H1 (cell line): ENCODE results near the gene POU2AF3. TPM values are rescaled to one million over a fixed set of nuclear protein-coding genes. Genes with fewer than 3 reads are reported as not detected.

Experiments
- CTCF ChIA-PET: fragments of 300-600 bp; sonication (Branson Sonifier 250); formaldehyde crosslinking; loops from one replicate; lab custom pipeline; 2021; ENCODE audit not compliant: partially characterized antibody; lab: Charles Lee
- POLR2A ChIA-PET: fragments of 300-600 bp; sonication (Branson Sonifier 250); formaldehyde crosslinking; loops from one replicate; lab custom pipeline; 2021; ENCODE audit warnings: inconsistent platforms; ENCODE audit not compliant: partially characterized antibody; lab: Charles Lee
- DNase-seq, 2 experiments: peaks; one replicate each; pipeline versions ENCODE4 v3.0.0 to v3.0.0-alpha.2; 2010 to 2022; ENCODE audit warnings: low spot score in 2 of 2, low read depth in 1 of 2, mixed read lengths in 1 of 2
- FAIRE-seq: peaks from 2 replicates; lab custom pipeline; 2011; peaks lifted over from hg19 to GRCh38; lab: Jason Lieb, UNC
- H2AFZ ChIP-seq: 2 replicates; pipeline ENCODE4 v1.8.1; 2012; ENCODE audit warnings: low read length, inconsistent platforms
- H2AK5ac ChIP-seq: 2 replicates; pipeline ENCODE4 v1.6.1; 2013; ENCODE audit warnings: low read depth, low read length
- H2BK120ac ChIP-seq: replicated peaks from 2 replicates; pipeline ENCODE3; 2013; ENCODE audit warnings: low read depth, low read length, inconsistent platforms
- H2BK12ac ChIP-seq: 2 replicates; pipeline ENCODE4 v1.6.1; 2013; ENCODE audit warnings: low read depth, low read length
- H2BK15ac ChIP-seq: 2 replicates; pipeline ENCODE4 v1.6.1; 2013; ENCODE audit warnings: low read length
- H2BK20ac ChIP-seq: 2 replicates; pipeline ENCODE4 v1.6.1; 2013; ENCODE audit warnings: low read length
- H2BK5ac ChIP-seq: 2 replicates; pipeline ENCODE4 v1.6.1; 2013; ENCODE audit warnings: low read depth, low read length
- H3K14ac ChIP-seq: 2 replicates; pipeline ENCODE4 v1.6.1; 2013; ENCODE audit warnings: inconsistent platforms; ENCODE audit not compliant: insufficient read length
- H3K18ac ChIP-seq: 2 replicates; pipeline ENCODE4 v1.6.1; 2013; ENCODE audit warnings: low read length; ENCODE audit errors: extremely low read depth
- H3K23ac ChIP-seq: 2 replicates; pipeline ENCODE4 v1.6.1; 2013; ENCODE audit warnings: inconsistent platforms; ENCODE audit not compliant: insufficient read length
- H3K23me2 ChIP-seq: 2 replicates; pipeline ENCODE4 v1.6.1; 2013; ENCODE audit warnings: low read depth, low read length
- H3K27ac ChIP-seq: 2 replicates; pipeline ENCODE4 v1.6.1; 2011; ENCODE audit warnings: low read depth, low read length, inconsistent platforms
- H3K27me3 ChIP-seq, 4 experiments: replicated peaks in 1 of 4; 1 replicate in 1 of 4; 2 replicates in 3 of 4; pipeline versions ENCODE4 v1.6.1 to v1.8.1; 2011 to 2013; ENCODE audit warnings: low read length in 3 of 4, mild to moderate bottlenecking in 3 of 4, inconsistent platforms in 2 of 4, mixed read lengths in 2 of 4, moderate library complexity in 1 of 4; ENCODE audit not compliant: control insufficient read depth in 3 of 4, insufficient read depth in 3 of 4; ENCODE audit errors: extremely low read depth in 1 of 4
- H3K36me3 ChIP-seq, 4 experiments: 2 replicates each; pipeline versions ENCODE4 v1.6.1 to v1.8.1; 2011 to 2013; ENCODE audit warnings: mild to moderate bottlenecking in 4 of 4, low read length in 3 of 4, moderate library complexity in 2 of 4, control low read depth in 1 of 4, inconsistent platforms in 1 of 4; ENCODE audit not compliant: insufficient read depth in 4 of 4, control insufficient read depth in 2 of 4
- H3K4ac ChIP-seq: replicated peaks from 2 replicates; pipeline ENCODE3; 2013; ENCODE audit warnings: low read length, low read depth, mixed read lengths, inconsistent platforms; ENCODE audit not compliant: insufficient read length
- H3K4me1 ChIP-seq, 4 experiments: replicated peaks in 1 of 4; 1 replicate in 1 of 4; 2 replicates in 3 of 4; pipeline versions ENCODE4 v1.6.1 to v1.8.1; 2011 to 2013; ENCODE audit warnings: low read length in 3 of 4, inconsistent platforms in 2 of 4, mixed read lengths in 1 of 4; ENCODE audit not compliant: insufficient read depth in 4 of 4, control insufficient read depth in 3 of 4
- H3K4me2 ChIP-seq, 2 experiments: 2 replicates each; pipeline versions ENCODE4 v1.6.1 to v1.8.1; 2011 to 2013; ENCODE audit warnings: low read depth in 2 of 2, low read length in 2 of 2, control low read depth in 1 of 2, inconsistent platforms in 1 of 2, mild to moderate bottlenecking in 1 of 2; ENCODE audit not compliant: insufficient read depth in 1 of 2
- H3K4me3 ChIP-seq, 4 experiments: fragments of 200-600, 300-600 bp in 1 of 4; sonication (generic), shearing (Covaris generic), sonication (Bioruptor Twin) in 1 of 4; 2 replicates each; pipeline versions ENCODE4 v1.5.1 to v1.8.1; 2011 to 2016; ENCODE audit warnings: low read length in 4 of 4, low read depth in 3 of 4, control low read depth in 2 of 4, inconsistent platforms in 2 of 4, mild to moderate bottlenecking in 2 of 4, mixed read lengths in 1 of 4, moderate library complexity in 1 of 4; ENCODE audit not compliant: insufficient read depth in 2 of 4; ENCODE audit errors: extremely low read depth in 1 of 4
- H3K56ac ChIP-seq: replicated peaks from 2 replicates; pipeline ENCODE3; 2013; ENCODE audit warnings: low read depth, mild to moderate bottlenecking, mixed read lengths, low read length, inconsistent platforms; ENCODE audit not compliant: insufficient read length
- H3K79me1 ChIP-seq: 2 replicates; pipeline ENCODE4 v1.6.1; 2013; ENCODE audit warnings: low read depth, low read length, control low read depth
- H3K79me2 ChIP-seq, 2 experiments: 2 replicates each; pipeline versions ENCODE4 v1.6.1 to v1.8.1; 2012 to 2013; ENCODE audit warnings: low read length in 2 of 2, mild to moderate bottlenecking in 2 of 2, inconsistent platforms in 1 of 2; ENCODE audit not compliant: insufficient read depth in 2 of 2, control insufficient read depth in 1 of 2
- H3K9ac ChIP-seq, 4 experiments: replicated peaks in 1 of 4; 1 replicate in 1 of 4; 2 replicates in 3 of 4; pipeline versions ENCODE4 v1.6.1 to v1.8.1; 2011 to 2013; ENCODE audit warnings: low read depth in 3 of 4, low read length in 3 of 4, control low read depth in 2 of 4, mild to moderate bottlenecking in 2 of 4, moderate library complexity in 2 of 4, inconsistent platforms in 1 of 4; ENCODE audit errors: extremely low read depth in 1 of 4
- H3K9me3 ChIP-seq, 2 experiments: 2 replicates each; pipeline versions ENCODE4 v1.6.1 to v1.8.1; 2012 to 2013; ENCODE audit warnings: mild to moderate bottlenecking in 2 of 2, moderate library complexity in 2 of 2, control low read depth in 1 of 2, inconsistent platforms in 1 of 2, low read depth in 1 of 2, low read length in 1 of 2, mixed read lengths in 1 of 2; ENCODE audit not compliant: insufficient read depth in 2 of 2
- H4K20me1 ChIP-seq, 2 experiments: replicated peaks in 1 of 2; 2 replicates each; pipeline versions ENCODE3 to v1.8.1; 2011 to 2013; ENCODE audit warnings: inconsistent platforms in 2 of 2, low read length in 2 of 2, mild to moderate bottlenecking in 1 of 2; ENCODE audit not compliant: insufficient read depth in 2 of 2, control insufficient read depth in 1 of 2
- H4K5ac ChIP-seq: 2 replicates; pipeline ENCODE4 v1.6.1; 2013; ENCODE audit warnings: low read length, low read depth, mixed read lengths, inconsistent platforms; ENCODE audit not compliant: insufficient read length
- H4K8ac ChIP-seq: 2 replicates; pipeline ENCODE4 v1.8.0; 2013; ENCODE audit warnings: mild to moderate bottlenecking, moderate library complexity, low read length, inconsistent platforms; ENCODE audit not compliant: insufficient read depth; ENCODE audit errors: extremely low read depth
- H4K91ac ChIP-seq: replicated peaks from 2 replicates; pipeline ENCODE3; 2013; ENCODE audit warnings: low read length, mixed read lengths, inconsistent platforms; ENCODE audit not compliant: insufficient read length
- ATF3 ChIP-seq: IDR thresholded peaks from 2 replicates; pipeline ENCODE4 v1.6.1; 2011; ENCODE audit warnings: low read depth, mild to moderate bottlenecking, low read length; ENCODE audit not compliant: insufficient read depth
- BACH1 ChIP-seq: IDR thresholded peaks from 2 replicates; pipeline ENCODE4 v1.6.1; 2012; ENCODE audit warnings: low read length, improper control_type of control experiment
- CHD2 ChIP-seq: IDR thresholded peaks from 2 replicates; pipeline ENCODE4 v1.6.1; 2012; ENCODE audit warnings: low read length, improper control_type of control experiment
- EP300 ChIP-seq, 2 experiments: IDR thresholded peaks; 1 replicate in 1 of 2; 2 replicates in 1 of 2; pipeline ENCODE4 v1.6.1; 2011 to 2012; ENCODE audit warnings: low read depth in 2 of 2, low read length in 2 of 2, mild to moderate bottlenecking in 2 of 2, borderline replicate concordance in 1 of 2, inconsistent platforms in 1 of 2, moderate library complexity in 1 of 2
- FOSL1 ChIP-seq: IDR thresholded peaks from 2 replicates; pipeline ENCODE4 v1.6.1; 2011; ENCODE audit warnings: mild to moderate bottlenecking, low read depth, low read length, moderate library complexity; ENCODE audit not compliant: insufficient read depth
- MAFK ChIP-seq: IDR thresholded peaks from 2 replicates; pipeline ENCODE4 v1.6.1; 2012; ENCODE audit warnings: low read depth, mild to moderate bottlenecking, improper control_type of control experiment, low read length
- NANOG ChIP-seq: IDR thresholded peaks from 2 replicates; pipeline ENCODE4 v1.6.1; 2011; ENCODE audit warnings: low read length, low read depth, mild to moderate bottlenecking, inconsistent platforms; ENCODE audit not compliant: insufficient read depth, poor library complexity, severe bottlenecking
- PHF8 ChIP-seq: fragments of 200-600 bp; sonication (generic); conservative IDR thresholded peaks from 2 replicates; pipeline ENCODE4 v1.7.1; 2012; ENCODE audit warnings: low read depth, mild to moderate bottlenecking, inconsistent platforms, low read length, moderate library complexity
- RXRA ChIP-seq: IDR thresholded peaks from 2 replicates; pipeline ENCODE4 v1.6.1; 2011; ENCODE audit warnings: low read depth, mild to moderate bottlenecking, low read length, moderate library complexity; ENCODE audit not compliant: insufficient read depth
- SIX5 ChIP-seq: IDR thresholded peaks from 2 replicates; pipeline ENCODE4 v1.6.1; 2011; ENCODE audit warnings: mild to moderate bottlenecking, low read depth, low read length
- SP2 ChIP-seq: IDR thresholded peaks from 2 replicates; pipeline ENCODE4 v1.6.1; 2012; ENCODE audit warnings: mild to moderate bottlenecking, low read length, inconsistent platforms
- TAF1 ChIP-seq: IDR thresholded peaks from 2 replicates; pipeline ENCODE4 v1.6.1; 2011; ENCODE audit warnings: mild to moderate bottlenecking, low read depth, low read length
- YY1 ChIP-seq: IDR thresholded peaks from 2 replicates; pipeline ENCODE4 v1.6.1; 2011; ENCODE audit warnings: low read depth, mild to moderate bottlenecking, low read length
- WGBS, 2 experiments: shearing (Covaris generic) in 1 of 2; methylation state at CpG; one replicate each; pipeline versions ENCODE4 v1.1.6 to v1.1.7; 2013 to 2015; ENCODE audit warnings: low lambda C conversion rate in 2 of 2, mixed read lengths in 2 of 2, inconsistent platforms in 1 of 2, low coverage in 1 of 2, missing lambda C conversion rate in 1 of 2; ENCODE audit not compliant: insufficient replicate concordance in 2 of 2, insufficient coverage in 1 of 2, insufficient read length in 1 of 2; ENCODE audit errors: extremely low coverage in 1 of 2, missing lambda C conversion rate in 1 of 2; 5-methylcytosine and 5-hydroxymethylcytosine counted together
- polyA plus RNA-seq, 7 experiments: library from polyadenylated mRNA; depleted of rRNA in 3 of 7; stranded (reverse) in 5 of 7; unstranded in 2 of 7; fragments of >200 nt in 5 of 7; fragments of 200-250 nt in 2 of 7; gene quantifications; 1 replicate in 5 of 7; 2 replicates in 1 of 7; 4 replicates in 1 of 7; pipeline versions ENCODE4 v1.2.1 to v1.2.3, GENCODE V29; 2011 to 2013; ENCODE audit warnings: missing spikeins in 2 of 7, mixed read lengths in 2 of 7
- total RNA-seq: library from RNA; stranded (reverse); fragmentation: NEBNext Ultra II Directional; extraction: Animal tissue kit (Norgen Biotek cat#: 25700); gene quantifications from 2 replicates; pipeline ENCODE4 v1.2.1, GENCODE V29; 2021

POU2AF3 gene
- total and polyA plus RNA-seq, 2 of the 8 experiments (the other 6 are each of a cell fraction or from before 2014, with no cell fraction given), result 1.2 to 5.7 TPM

- Histone ChIP-seq H3K4me2 (no peak overlapping the region), H3K23ac (no peak overlapping the region), H3K14ac (no peak overlapping the region), H2BK5ac (no peak overlapping the region), H3K9ac (no peak overlapping the region), H2BK12ac (no peak overlapping the region), H3K27ac (no peak overlapping the region), H3K56ac (no peak overlapping the region), H4K5ac (no peak overlapping the region), H3K18ac (no peak overlapping the region), H2BK120ac (no peak overlapping the region), H4K20me1 (no peaks in the 10 kb centered on the region), H3K4me3 (no peak overlapping the region), H2AFZ (no peak overlapping the region), H3K27me3 (no peaks in the 10 kb centered on the region), H3K4ac (no peak overlapping the region), H2BK20ac (no peak overlapping the region), H3K23me2 (no peaks in the 10 kb centered on the region; the same call in 1 of the 2 replicates), H4K91ac (no peak overlapping the region)
- CTCF ChIA-PET, result interaction anchor here (1.3 to 2.1 kb wide), 3 partner anchors 17 to 104 kb away, joined by 3 to 7 read pairs (median 5); no protein-coding TSS in a partner anchor
- WGBS, 2 experiments, result 100% methylated on average over 1 of the region's 1 CpG; no CpG with 5 or more reads in 1 of the 2 experiments
- TF ChIP-seq PHF8 (no peak), RXRA (no peak), EP300 (IDR thresholded peaks at IDR 0.05; ENCODE audit: borderline replicate concordance in 1 of 2, low read depth in 2 of 2, low read length in 2 of 2) (no peak), TAF1 (no peak), BACH1 (no peak), MAFK (no peak), FOSL1 (no peak), YY1 (no peak), SIX5 (no peak), ATF3 (no peak), SP2 (no peak), NANOG (no peak), CHD2 (no peak)
- TF ChIP-seq, all 59 proteins: peak for 0
- Histone ChIP-seq H3K79me2 (no peaks in the 10 kb centered on the region), H3K4me1 (peaks cover 0 to 3% (median 0%) of the 10 kb centered on the region in 4 experiments; a peak in 1 of 7 replicates), H2BK15ac (no peak overlapping the region), H3K36me3 (no peaks in the 10 kb centered on the region), H2AK5ac (no peak overlapping the region), H3K9me3 (no peaks in the 10 kb centered on the region), H4K8ac (no peak overlapping the region), H3K79me1 (no peaks in the 10 kb centered on the region)
- POLR2A ChIA-PET, result interaction anchor here (1.5 kb wide), 1 partner anchor 17 kb away, joined by 3 read pairs; no protein-coding TSS in a partner anchor
- no peak for DNase-seq
- no peak for FAIRE-seq
Observed at GRCh38 chr11:111350811-111351210, 52.5 kb downstream of the POU2AF3 start.
